ENCODE data around the gene GYPC.

DNA sequence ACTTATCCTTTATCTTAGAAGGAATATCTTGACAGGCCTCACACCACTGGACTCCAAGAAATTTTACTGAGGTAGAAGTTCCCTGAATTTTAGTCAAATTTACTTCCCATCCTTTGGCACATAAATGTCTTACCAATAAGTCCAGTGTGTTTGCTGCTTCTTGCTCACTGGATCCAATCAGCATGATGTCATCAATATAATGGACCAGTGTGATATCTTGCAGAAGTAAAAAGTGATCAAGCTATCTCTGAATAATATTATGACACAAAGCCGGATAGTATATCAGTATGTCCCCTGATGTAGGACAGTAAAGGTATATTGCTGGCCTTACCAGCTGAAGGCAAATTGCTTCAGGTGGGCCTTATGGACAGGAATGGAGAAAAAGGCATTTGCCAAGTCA lies 6.9 kb upstream of the GYPC start:
- TF ChIP-seq, protein P1, sequence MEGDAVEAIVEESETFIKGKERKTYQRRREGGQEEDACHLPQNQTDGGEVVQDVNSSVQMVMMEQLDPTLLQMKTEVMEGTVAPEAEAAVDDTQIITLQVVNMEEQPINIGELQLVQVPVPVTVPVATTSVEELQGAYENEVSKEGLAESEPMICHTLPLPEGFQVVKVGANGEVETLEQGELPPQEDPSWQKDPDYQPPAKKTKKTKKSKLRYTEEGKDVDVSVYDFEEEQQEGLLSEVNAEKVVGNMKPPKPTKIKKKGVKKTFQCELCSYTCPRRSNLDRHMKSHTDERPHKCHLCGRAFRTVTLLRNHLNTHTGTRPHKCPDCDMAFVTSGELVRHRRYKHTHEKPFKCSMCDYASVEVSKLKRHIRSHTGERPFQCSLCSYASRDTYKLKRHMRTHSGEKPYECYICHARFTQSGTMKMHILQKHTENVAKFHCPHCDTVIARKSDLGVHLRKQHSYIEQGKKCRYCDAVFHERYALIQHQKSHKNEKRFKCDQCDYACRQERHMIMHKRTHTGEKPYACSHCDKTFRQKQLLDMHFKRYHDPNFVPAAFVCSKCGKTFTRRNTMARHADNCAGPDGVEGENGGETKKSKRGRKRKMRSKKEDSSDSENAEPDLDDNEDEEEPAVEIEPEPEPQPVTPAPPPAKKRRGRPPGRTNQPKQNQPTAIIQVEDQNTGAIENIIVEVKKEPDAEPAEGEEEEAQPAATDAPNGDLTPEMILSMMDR (IDR thresholded peaks at IDR 0.05), result no peak
- no peak for TF ChIP-seq ZFX (IDR thresholded peaks at IDR 0.05; ENCODE audit: borderline replicate concordance)
